Left lobe of liver (tissue), 2 donors: ENCODE measurements around the gene CPLANE2. TPM values are rescaled to one million over a fixed set of nuclear protein-coding genes. Genes with fewer than 3 reads are reported as not detected.
A peak's percentile ranks its signal among the peaks of the same experiment; 100 is the strongest.
"Not testable (repeated sequence)": the region's sequence is repeated elsewhere in the genome, so short reads cannot be mapped to it uniquely, and the experiment has no call there.

ENCODE experiments used
- ATAC-seq: fragments of 200-7000 bp; cut with Tn5 transposase; one replicate; pipeline ENCODE4 v1.9.1; 2020; ENCODE audit warnings: mild to moderate bottlenecking, moderate library complexity
- DNase-seq: peaks from one replicate; pipeline ENCODE4 v3.0.0-alpha.2; 2020; ENCODE audit warnings: low spot score
- total RNA-seq: library from RNA; stranded (reverse); gene quantifications from one replicate; pipeline ENCODE4 v1.2.1, GENCODE V29; 2021
- donor health status: DM: no; HTN: no; CAD: no; lungs with moderate emphysema.
- donor health status: DM: no; HTN: yes; CAD: no.

CPLANE2 gene
- total RNA-seq, 1 donor from 2014 or later = 4.7 TPM

DNA sequence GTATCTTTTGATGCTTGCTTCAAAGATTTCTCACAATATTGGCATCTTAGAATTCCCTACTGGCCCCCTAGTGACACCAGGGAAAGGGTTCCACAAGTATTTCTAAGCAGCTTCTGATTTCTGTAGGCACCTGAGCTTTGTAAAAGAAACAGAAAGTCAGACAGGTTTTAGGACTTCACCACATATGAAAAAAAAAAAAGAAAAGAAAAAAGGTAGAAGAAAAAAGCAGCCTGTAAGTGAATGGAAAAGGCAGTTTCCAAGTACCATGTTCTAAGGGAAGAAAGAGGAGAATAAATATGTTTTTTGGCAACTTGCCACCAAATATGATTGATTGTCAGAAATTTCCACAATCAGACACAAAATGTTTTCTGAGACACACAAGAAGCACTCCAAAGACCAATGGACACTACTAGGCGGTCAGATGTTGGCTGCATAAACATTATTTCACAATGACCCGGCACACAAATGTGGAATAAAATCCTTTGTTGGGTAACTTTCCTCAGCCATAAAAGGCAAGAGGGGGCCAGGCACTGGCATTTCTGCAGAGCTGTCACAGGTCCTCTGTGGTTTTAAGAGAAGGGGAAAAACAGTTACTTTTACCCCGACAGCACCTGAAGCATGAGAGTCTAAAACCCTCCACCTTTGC lies 12.7 kb upstream of the CPLANE2 start:
- ATAC-seq = peak; percentile 37
- peak; percentile 74 for DNase-seq

DNA sequence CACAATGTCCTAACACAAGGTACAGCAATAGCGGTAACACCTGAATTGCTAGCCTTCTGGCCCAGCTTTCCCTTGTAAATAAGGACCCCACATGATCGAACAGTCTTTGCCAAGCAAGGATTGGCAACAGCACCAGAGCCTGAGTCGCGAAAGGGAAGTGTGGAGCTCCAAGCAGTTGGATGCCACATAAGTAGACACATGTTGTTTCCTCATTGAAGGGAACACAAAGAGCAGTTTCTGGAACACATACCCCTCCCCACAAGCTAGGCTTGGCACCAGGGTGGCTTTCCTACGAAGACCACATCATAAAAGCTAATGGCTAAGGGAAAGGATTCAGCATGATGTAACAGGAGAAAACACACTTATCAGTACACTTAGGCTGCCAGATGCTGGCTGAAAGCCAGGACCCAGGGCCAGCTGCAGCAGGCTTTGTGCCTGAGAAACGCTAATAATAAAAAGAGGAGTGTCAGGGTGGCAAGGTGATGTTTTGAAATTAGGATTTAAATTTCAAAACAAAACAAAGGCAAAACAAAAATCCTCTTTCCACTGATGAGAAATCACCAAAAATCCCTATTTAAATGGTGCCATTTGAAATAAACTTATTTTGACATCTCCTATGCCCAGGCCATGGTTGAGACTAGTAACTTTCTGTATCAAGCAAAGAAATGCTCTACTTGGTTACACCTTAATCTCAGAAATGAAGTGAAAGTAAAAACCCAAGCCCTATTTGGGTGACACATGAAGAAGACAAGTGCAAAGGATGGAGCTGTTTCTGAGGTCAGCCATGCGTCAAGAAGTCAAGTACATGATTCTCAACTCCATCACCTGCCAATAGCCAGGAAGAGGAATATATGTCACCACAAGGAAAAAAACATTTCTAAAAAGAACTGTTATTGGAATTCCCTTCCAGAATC lies 11.9 kb upstream of the CPLANE2 start:
- DNase-seq = peak; percentile 90
- peak; percentile 72 for ATAC-seq

DNA sequence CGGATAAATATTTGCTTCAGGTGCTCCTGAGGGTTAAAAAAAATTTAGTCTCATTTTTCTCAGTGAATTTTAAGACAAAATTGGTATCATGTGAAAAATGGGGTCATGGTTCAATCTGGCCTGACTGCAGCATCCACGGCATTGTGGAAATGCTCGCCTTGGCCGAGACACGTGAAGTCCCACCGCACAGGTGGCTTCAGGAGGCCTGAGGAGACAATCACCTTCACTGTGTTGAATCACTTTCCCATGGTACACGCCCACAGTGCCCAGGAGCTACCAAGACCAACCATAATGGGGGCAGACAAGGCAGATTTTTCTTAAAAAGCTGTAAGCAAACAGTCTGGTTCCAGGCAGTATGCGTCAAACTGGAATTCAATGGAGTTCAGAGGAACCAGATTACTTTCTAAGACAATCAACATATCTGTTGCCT lies 11.0 kb upstream of the CPLANE2 start:
- DNase-seq (no peak), ATAC-seq (no peak)

DNA sequence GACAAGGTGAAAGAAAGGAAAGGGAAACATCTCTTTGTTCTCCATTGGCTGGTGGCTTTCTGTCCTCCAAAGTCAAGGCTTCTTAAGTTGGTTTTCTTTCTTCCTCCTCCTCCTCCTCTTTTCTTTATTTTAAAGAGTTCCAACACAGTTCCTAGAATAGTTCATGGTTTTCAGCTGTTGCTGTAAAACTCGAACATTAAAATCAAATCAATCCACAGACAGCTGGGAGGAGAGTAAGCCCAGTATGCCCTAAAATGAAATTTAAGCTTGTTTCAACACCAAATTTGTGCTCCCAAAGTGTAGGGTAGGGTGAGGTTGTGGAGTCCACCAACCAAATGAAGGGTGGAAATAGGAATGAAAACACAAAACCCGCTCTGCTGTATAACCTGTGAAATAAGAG lies 10.5 kb upstream of the CPLANE2 start:
- no peak for DNase-seq
- ATAC-seq = no peak

DNA sequence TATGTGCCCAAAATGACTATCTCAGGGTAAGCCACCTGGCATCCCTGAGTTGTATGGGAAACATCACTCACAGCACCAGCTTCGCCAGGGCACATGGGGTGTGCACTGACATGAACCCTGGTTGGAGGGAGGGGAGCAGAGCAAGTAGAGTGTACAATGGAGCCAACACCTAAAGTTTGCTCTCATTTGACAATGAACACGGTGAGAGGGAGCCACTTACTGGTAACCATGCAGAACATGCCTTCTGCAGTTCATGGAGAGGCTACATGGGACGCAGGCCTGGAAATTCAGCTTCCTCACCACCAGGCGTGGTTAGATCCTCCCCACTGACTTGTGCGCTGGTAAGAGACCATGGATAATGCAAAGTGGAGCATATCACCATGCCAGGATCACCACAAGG lies 10.0 kb upstream of the CPLANE2 start:
- ATAC-seq (no peak), DNase-seq (no peak)

DNA sequence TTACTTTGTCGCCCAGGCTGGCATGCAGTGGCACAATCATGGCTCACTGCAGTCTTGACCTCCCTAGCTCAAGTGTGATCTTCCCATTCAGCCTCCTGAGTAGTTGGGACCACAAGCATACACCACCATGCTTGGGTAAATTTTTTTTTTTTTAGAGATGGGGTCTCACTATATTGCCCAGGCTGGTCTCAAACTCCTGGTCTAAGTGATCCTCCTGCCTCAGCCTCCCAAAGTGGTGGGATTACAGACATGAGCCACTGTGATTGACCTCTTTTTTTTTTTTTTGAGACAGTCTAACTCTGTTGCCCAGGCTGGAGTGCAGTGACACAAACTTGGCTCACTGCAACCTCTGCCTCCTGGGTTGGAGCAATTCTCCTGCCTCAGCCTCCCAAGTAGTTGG lies 9.3 kb upstream of the CPLANE2 start:
- not testable (repeated sequence) for DNase-seq, ATAC-seq

GRCh38 chr1:16245476-16246196 lies 8.7 kb upstream of the CPLANE2 start:
- no peak for ATAC-seq
- no peak for DNase-seq

DNA sequence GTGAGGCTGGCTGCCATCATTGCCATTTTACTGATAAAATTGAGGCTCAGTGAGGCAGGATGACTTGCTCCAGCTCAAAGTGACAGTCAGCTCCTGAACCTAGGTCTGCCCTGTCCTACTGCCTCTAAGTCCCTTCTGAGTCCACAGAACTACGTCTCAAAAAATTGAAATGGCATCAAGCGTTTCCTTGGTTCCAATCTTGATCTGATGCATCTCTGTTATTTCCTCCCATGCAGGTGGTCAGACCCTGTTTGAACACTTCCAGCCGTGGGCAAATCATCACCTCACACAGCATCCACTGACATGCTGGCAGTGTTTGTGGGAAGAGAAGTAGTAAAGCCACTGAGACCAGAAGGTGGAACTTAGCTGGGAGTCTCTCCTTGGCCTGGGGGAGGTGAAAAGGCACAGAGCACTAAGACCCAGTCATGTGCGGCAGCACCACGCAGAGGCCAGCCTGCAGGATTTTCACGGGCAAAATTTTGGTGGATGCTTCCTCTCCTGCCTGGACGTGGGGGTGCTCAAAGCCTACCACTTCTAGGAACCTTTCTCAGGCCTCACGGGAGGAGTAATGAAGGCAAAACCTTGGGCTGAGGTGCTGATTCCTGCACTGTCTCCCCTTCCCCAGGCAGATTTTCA lies 7.8 kb upstream of the CPLANE2 start:
- ATAC-seq = no peak
- no peak for DNase-seq

- ATAC-seq (peak; percentile 78), DNase-seq (peak; percentile 72)
Observed at GRCh38 chr1:16243936-16244649, 7.1 kb upstream of the CPLANE2 start.

- no peak for DNase-seq
Observed at GRCh38 chr1:16243215-16243610, 6.2 kb upstream of the CPLANE2 start.

GRCh38 chr1:16242556-16243214 lies 5.7 kb upstream of the CPLANE2 start:
- DNase-seq = no peak

More at GRCh38 chr1:16243215-16243610, 6.2 kb upstream of the CPLANE2 start:
- no peak for ATAC-seq

DNA sequence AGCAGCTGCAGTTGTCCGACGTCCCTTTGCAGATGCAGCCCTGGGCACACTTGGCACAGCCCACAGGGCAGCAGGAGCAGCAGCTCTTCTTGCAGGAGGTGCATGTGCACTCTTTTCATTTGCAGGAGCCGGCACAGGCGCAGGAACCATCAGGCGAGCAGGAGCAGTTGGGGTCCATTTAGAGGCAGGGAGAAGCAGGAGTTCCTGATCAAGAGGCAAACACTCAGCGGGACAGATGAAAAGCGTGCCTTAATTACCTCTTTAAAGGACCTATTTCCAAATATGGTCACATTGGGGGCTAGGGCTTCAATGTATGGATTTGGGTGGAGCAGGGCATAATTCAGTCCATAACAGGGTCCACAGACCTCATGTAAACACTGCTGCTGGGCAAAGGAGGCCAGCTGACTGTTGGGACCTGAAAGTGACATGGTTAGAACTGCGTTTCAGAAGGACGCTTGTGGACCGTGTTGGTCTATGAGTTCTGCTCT lies 4.3 kb upstream of the CPLANE2 start:
- no peak for DNase-seq

More at GRCh38 chr1:16242556-16243214, 5.7 kb upstream of the CPLANE2 start:
- ATAC-seq = no peak

GRCh38 chr1:16239972-16240491 lies 3.0 kb upstream of the CPLANE2 start:
- ATAC-seq (no peak), DNase-seq (no peak)

More for the DNA sequence above, 4.3 kb upstream of the CPLANE2 start:
- no peak for ATAC-seq

- ATAC-seq (no peak), DNase-seq (no peak)
Observed at GRCh38 chr1:16237343-16237830, 404 bp upstream of the CPLANE2 start.

DNA sequence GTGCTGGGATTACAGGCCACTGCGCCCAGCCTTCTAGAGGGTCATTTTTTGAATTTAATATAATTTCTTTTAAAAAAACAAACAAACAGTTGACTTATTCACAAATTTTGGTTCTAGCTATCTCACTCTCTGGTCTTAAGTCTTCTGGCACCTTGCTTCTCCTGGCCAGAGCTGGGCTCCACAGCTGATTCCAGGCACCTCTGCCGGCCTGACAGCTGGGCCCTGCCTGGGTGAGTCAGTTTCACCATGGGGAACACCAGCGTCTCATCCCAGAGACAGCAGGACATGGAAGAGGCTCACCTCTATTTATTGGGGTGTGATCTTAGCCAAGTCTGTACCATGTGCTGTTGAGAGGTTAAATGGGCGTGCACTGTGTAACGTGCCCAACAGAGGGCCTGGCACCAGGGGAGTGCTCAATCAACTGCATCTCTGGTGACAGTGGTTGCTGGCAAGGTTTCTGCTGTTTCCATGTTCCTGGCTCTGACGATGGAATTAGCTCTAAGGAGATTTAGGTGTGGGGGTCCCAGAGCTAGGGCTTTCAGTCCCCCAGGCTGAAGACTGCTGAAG lies 956 bp downstream of the CPLANE2 start:
- peak; percentile 74 for ATAC-seq
- DNase-seq = peak; percentile 66

DNA sequence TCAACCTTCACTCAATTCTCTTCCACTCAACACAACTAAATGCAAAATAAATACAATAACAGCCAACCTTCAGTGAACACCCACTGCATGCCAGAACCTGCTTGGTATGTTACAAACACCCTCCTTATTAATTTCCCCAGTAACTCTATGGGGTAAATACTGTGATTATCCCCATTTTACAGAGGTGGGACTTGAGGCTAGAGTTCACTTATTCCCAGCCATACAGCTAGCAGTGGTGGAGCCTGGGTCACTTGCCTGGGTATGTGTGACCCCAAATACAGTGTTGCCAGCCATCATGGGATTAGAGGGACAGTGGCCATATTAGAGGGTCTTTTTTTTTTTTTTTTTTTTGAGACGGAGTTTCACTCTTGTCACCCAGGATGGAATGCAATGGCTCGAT lies 1.6 kb downstream of the CPLANE2 start:
- DNase-seq (no peak), ATAC-seq (no peak)

- DNase-seq (no peak), ATAC-seq (no peak)
Observed at GRCh38 chr1:16233431-16233830, 3.6 kb downstream of the CPLANE2 start.

DNA sequence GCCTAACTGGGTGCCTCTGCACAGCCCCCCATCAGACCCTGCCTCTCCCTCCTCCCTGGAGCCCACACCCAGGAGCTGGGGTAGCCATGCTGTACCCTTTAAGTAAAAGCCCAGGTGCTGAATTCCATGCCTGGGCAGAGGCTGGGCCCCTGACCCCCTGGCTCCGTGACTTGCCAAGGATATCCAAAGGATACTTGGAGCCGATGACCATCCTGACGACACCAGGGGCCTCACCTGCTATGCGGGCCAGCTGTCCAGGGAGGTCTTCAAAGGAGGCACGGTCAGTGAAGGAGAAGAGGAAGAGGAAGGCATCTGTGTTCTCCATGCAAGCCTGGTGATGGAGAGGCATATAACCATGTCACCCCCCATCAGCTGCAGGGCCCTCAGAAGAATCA lies 4.7 kb downstream of the CPLANE2 start:
- DNase-seq (no peak), ATAC-seq (no peak)
